ENCODE data around the gene CNTNAP1.

The CNTNAP1 gene

GRCh38 chr17:42694524-42694923 lies 12.2 kb downstream of the CNTNAP1 start:
- no peak for TF ChIP-seq ZFX (IDR thresholded peaks at IDR 0.05; ENCODE audit: borderline replicate concordance)
- TF ChIP-seq CTCF (IDR thresholded peaks at IDR 0.05): no peak
- no peak overlapping the region for H3K27ac ChIP-seq

DNA sequence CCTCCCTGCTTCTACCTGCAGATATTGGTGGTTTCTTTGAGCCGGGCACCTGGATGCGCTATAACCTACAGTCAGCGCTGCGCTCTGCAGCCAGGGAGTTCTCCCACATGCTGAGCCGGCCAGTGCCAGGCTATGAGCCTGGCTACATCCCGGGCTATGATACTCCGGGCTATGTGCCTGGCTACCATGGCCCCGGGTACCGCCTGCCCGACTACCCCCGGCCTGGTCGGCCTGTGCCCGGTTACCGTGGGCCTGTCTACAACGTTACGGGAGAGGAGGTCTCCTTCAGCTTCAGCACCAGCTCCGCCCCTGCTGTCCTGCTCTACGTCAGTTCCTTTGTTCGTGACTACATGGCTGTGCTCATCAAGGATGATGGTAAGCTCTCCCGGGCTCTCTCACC lies 13.2 kb downstream of the CNTNAP1 start:
- no peak overlapping the region for H3K27ac ChIP-seq
- TF ChIP-seq CTCF (IDR thresholded peaks at IDR 0.05) (no peak), ZFX (IDR thresholded peaks at IDR 0.05; ENCODE audit: borderline replicate concordance) (no peak)

DNA sequence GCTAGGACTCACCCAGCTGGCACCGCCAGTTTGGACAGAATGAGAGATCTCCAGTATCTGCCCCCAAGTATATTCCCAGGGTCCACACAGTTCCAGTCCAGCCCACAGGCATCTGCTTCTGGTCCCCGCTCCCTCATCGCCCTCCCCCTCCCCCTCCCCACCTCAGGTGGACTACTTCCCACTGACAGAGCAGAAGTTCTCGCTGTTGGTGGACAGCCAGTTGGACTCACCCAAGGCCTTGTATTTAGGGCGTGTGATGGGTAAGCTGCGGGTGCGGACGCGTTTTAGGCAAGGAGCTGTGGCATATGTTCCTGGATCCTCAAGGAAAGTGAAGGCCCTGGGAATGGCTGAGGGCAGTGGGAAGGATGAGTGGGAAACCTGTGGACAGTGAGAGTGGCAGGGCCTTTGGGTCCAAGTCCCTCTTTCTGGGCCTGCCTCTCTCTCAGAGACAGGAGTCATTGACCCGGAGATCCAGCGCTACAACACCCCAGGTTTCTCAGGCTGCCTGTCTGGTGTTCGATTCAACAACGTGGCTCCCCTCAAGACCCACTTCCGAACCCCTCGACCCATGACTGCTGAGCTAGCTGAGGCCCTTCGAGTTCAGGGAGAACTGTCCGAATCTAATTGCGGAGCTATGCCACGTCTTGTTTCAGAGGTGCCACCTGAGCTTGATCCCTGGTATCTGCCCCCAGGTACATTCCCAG lies 14.9 kb downstream of the CNTNAP1 start:
- H3K27ac ChIP-seq: no peak overlapping the region
- TF ChIP-seq CTCF (IDR thresholded peaks at IDR 0.05): no peak
- TF ChIP-seq ZFX (IDR thresholded peaks at IDR 0.05; ENCODE audit: borderline replicate concordance): no peak

DNA sequence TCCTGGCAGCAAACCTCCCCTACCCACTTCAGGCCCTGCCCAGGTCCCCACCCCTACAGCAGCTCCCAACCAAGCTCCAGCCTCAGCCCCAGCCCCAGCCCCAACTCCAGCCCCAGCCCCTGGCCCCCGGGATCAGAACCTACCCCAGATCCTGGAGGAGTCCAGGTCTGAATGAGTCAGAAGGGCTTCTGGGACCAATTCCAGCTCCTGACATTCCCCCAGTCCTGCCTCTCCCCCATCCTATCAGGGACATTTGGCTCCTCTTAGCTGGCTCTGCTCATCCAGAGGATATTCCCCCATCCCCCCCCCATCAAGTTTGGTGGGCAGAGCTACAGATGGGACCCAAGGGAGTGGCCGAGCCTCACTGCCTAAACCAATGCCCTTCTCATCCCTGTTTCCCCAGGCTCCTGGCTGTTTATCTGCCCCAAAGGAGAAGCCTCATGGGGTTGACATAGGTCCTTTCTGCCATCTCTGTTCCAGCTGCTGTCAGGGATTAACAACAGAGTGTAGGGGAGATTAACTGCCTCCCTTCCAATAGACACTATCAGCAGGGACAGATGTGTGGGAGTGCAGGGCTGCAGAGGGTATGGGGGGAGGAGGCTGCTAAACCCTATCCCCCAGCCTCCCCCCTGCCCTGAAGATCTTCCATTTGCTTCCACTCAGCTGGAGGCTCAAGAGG lies 16.5 kb downstream of the CNTNAP1 start:
- no peak overlapping the region for H3K27ac ChIP-seq
- TF ChIP-seq ZFX (IDR thresholded peaks at IDR 0.05; ENCODE audit: borderline replicate concordance) (no peak), CTCF (IDR thresholded peaks at IDR 0.05) (no peak)

DNA sequence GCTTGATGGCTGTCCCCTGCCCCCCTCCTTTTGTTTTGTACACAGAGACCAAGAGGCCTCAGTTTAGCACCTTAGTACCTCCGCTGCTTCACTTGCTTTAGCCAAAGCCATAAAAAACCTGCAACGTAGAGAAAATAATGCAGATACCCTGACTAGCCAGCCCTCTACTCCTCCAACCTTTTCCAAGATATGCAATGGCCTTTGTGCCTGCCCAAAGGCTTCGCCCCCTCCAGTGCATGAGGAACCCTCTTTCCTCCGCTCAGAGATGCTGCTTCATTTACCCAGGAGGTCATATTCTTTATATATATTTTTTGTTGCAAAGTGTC lies 17.0 kb downstream of the CNTNAP1 start:
- H3K27ac ChIP-seq: no peak overlapping the region
- TF ChIP-seq CTCF (IDR thresholded peaks at IDR 0.05) (no peak), ZFX (IDR thresholded peaks at IDR 0.05; ENCODE audit: borderline replicate concordance) (no peak)

DNA sequence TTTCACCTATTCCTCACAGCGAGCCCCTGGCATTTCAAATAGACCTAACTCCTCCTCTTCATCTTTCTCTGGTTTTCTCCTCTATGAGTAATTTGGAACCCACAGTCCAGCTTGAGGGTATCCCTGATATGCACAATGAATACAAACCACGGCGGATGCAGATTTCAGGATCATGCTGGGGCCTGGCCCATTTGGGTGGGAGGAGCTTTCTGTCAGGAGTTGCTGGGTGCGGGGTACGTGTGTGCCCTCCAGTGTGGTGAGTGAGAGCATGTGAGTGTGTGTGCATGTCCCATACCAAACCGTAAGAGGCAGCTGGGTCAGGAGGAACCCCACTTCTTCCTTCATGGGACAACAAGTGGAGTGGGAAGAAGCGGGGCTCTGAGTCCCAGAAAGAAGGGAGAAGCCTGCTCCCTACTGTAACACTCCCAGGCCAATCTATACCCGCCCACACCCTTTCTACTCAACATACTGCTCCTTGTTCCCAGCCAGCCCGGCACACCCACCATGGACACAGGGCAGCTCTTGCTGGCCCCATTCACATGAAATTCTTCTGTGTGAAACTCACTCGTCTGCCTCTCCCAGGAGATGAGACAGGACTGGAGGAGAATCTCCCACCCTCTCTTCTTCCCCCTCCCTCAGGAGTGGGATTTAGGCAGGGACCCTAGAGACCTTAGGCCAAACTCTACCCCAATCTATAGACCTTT lies 18.4 kb downstream of the CNTNAP1 start:
- no peak overlapping the region for H3K27ac ChIP-seq
- TF ChIP-seq CTCF (IDR thresholded peaks at IDR 0.05) (no peak), ZFX (IDR thresholded peaks at IDR 0.05; ENCODE audit: borderline replicate concordance) (no peak)

GRCh38 chr17:42702446-42702845 lies 20.1 kb downstream of the CNTNAP1 start:
- no peak for TF ChIP-seq ZFX (IDR thresholded peaks at IDR 0.05; ENCODE audit: borderline replicate concordance)
- TF ChIP-seq CTCF (IDR thresholded peaks at IDR 0.05): no peak
- H3K27ac ChIP-seq: no peak overlapping the region

All from 22Rv1 (cell line).